Fibroblast of gingiva (primary cell): ENCODE results near the gene CD37.

Source experiments
- DNase-seq: peaks from one replicate; pipeline ENCODE4 v3.0.0-alpha.2; 2011; ENCODE audit warnings: low read depth

CD37 gene

GRCh38 chr19:49380391-49380790 lies 45.2 kb downstream of the CD37 start:
- no peak for DNase-seq

GRCh38 chr19:49382639-49383038 lies 47.4 kb downstream of the CD37 start:
- no peak for DNase-seq

GRCh38 chr19:49383599-49383998 lies 48.4 kb downstream of the CD37 start:
- no peak for DNase-seq

- DNase-seq, result peak; percentile 50
Measured at GRCh38 chr19:49387936-49388372, 52.7 kb downstream of the CD37 start, which contains the start of gene KASH5. KASH5 (plus strand) TSS chr19:49388249; CDS start chr19:49390884, 2,635 bp downstream.

- no peak for DNase-seq
Measured at GRCh38 chr19:49389406-49389805, 54.2 kb downstream of the CD37 start.
